Measurements from ENCODE around the gene FAR1.

GRCh38 chr11:13635290-13635689 lies 33.2 kb upstream of the FAR1 start:
- no peak for TF ChIP-seq CTCF (IDR thresholded peaks at IDR 0.05)
- TF ChIP-seq POLR2A (IDR thresholded peaks at IDR 0.05): no peak
